ENCODE results near the gene POLR1A.
"Not testable (repeated sequence)": the region's sequence is repeated elsewhere in the genome, so short reads cannot be mapped to it uniquely, and the experiment has no call there.

Gene POLR1A

GRCh38 chr2:85992611-85993010, 113.1 kb downstream of the POLR1A start:
- Histone ChIP-seq H3K4me1 (peaks cover 0 to 29% (median 22%) of the 10 kb centered on the region in 4 donors), H3K9me3 (no peaks in the 10 kb centered on the region), H3K36me3 (no peaks in the 10 kb centered on the region), H3K27me3 (no peaks in the 10 kb centered on the region), H3K4me3 (no peak overlapping the region), H3K27ac (no peak overlapping the region)
- TF ChIP-seq CTCF (IDR thresholded peaks at IDR 0.05): no peak
- DNase-seq: no peak
- intact Hi-C loops (cut with DNase I; ENCODE audit: low total_unique reads): loop anchor here (10.0 kb wide), 1 partner anchor 98 kb away; no protein-coding TSS in a partner anchor

GRCh38 chr2:85992053-85992452, 113.6 kb downstream of the POLR1A start:
- H3K36me3 ChIP-seq, H3K4me3 ChIP-seq, DNase-seq, H3K27ac ChIP-seq, H3K27me3 ChIP-seq, H3K9me3 ChIP-seq: not testable (repeated sequence)
- H3K4me1 ChIP-seq: peaks cover 0 to 23% (median 17%) of the 10 kb centered on the region in 4 donors
- intact Hi-C loops (cut with DNase I; ENCODE audit: low total_unique reads): loop anchor here (10.0 kb wide), 1 partner anchor 97 kb away; no protein-coding TSS in a partner anchor

GRCh38 chr2:85990084-85990483, 115.6 kb downstream of the POLR1A start:
- intact Hi-C loops (cut with DNase I; ENCODE audit: low total_unique reads): loop anchor here (10.0 kb wide), 1 partner anchor 95 kb away; no protein-coding TSS in a partner anchor
- no peak for DNase-seq
- H3K27ac ChIP-seq: no peak overlapping the region
- TF ChIP-seq CTCF (IDR thresholded peaks at IDR 0.05): no peak
- no peaks in the 10 kb centered on the region for H3K9me3 ChIP-seq
- H3K4me1 ChIP-seq: peaks cover 0 to 10% (median 4%) of the 10 kb centered on the region in 4 donors
- no peaks in the 10 kb centered on the region for H3K36me3 ChIP-seq
- no peaks in the 10 kb centered on the region for H3K27me3 ChIP-seq
- no peak overlapping the region for H3K4me3 ChIP-seq

GRCh38 chr2:85989288-85989865, 116.3 kb downstream of the POLR1A start:
- Histone ChIP-seq H3K4me3 (no peak overlapping the region), H3K27me3 (no peaks in the 10 kb centered on the region), H3K27ac (no peak overlapping the region), H3K36me3 (no peaks in the 10 kb centered on the region), H3K4me1 (peaks cover 0 to 8% (median 4%) of the 10 kb centered on the region in 4 donors), H3K9me3 (no peaks in the 10 kb centered on the region)
- DNase-seq: no peak
- intact Hi-C loops (cut with DNase I; ENCODE audit: low total_unique reads): no loop called here
- TF ChIP-seq CTCF (IDR thresholded peaks at IDR 0.05): no peak

GRCh38 chr2:85988914-85989270, 116.8 kb downstream of the POLR1A start:
- intact Hi-C loops (cut with DNase I; ENCODE audit: low total_unique reads): no loop called here

More at GRCh38 chr2:85988914-85989270, 116.8 kb downstream of the POLR1A start:
- Histone ChIP-seq H3K9me3 (no peaks in the 10 kb centered on the region), H3K36me3 (no peaks in the 10 kb centered on the region), H3K4me1 (peaks cover 0 to 4% (median 3%) of the 10 kb centered on the region in 4 donors), H3K27me3 (no peaks in the 10 kb centered on the region), H3K27ac (no peak overlapping the region), H3K4me3 (no peak overlapping the region)
- no peak for DNase-seq
- TF ChIP-seq CTCF (IDR thresholded peaks at IDR 0.05): no peak
